Astrocyte (in vitro differentiated cells and primary cell): ENCODE data around the gene TMEM95. TPM values are rescaled to one million over a fixed set of nuclear protein-coding genes. Genes with fewer than 3 reads are reported as not detected.

Experiments
- DNase-seq: peaks from one replicate; pipeline ENCODE4 v3.0.0-alpha.2; 2010; ENCODE audit warnings: low read depth
- FAIRE-seq: peaks from 2 replicates; lab custom pipeline; 2011; peaks lifted over from hg19 to GRCh38; lab: Jason Lieb, UNC
- H2AFZ ChIP-seq: 2 replicates; pipeline ENCODE4 v1.6.0; 2012; ENCODE audit warnings: low read depth, low read length, inconsistent platforms
- H3K27ac ChIP-seq: 2 replicates; pipeline ENCODE4 v1.5.1; 2011; ENCODE audit warnings: low read depth, low read length, inconsistent platforms
- H3K27me3 ChIP-seq: 2 replicates; pipeline ENCODE4 v1.6.0; 2011; ENCODE audit warnings: low read length, inconsistent platforms; ENCODE audit not compliant: insufficient read depth
- H3K36me3 ChIP-seq: 2 replicates; pipeline ENCODE4 v1.5.1; 2011; ENCODE audit warnings: low read length, inconsistent platforms; ENCODE audit not compliant: insufficient read depth
- H3K4me1 ChIP-seq: 2 replicates; pipeline ENCODE4 v1.5.1; 2011; ENCODE audit warnings: low read length, inconsistent platforms; ENCODE audit not compliant: insufficient read depth
- H3K4me2 ChIP-seq: 2 replicates; pipeline ENCODE4 v1.6.0; 2012; ENCODE audit warnings: low read length, inconsistent platforms
- H3K4me3 ChIP-seq: 2 replicates; pipeline ENCODE4 v1.5.1; 2011; ENCODE audit warnings: low read depth, mild to moderate bottlenecking, low read length, inconsistent platforms; ENCODE audit not compliant: insufficient read depth
- H3K79me2 ChIP-seq: 2 replicates; pipeline ENCODE4 v1.6.0; 2012; ENCODE audit warnings: mild to moderate bottlenecking, low read length, inconsistent platforms; ENCODE audit not compliant: insufficient read depth
- H3K9ac ChIP-seq: 2 replicates; pipeline ENCODE4 v1.6.0; 2012; ENCODE audit warnings: mild to moderate bottlenecking, low read length, inconsistent platforms
- H3K9me3 ChIP-seq: 2 replicates; pipeline ENCODE4 v1.5.1; 2012; ENCODE audit warnings: low read depth, mild to moderate bottlenecking, low read length, inconsistent platforms; ENCODE audit not compliant: insufficient read depth
- H4K20me1 ChIP-seq: 2 replicates; pipeline ENCODE4 v1.6.0; 2012; ENCODE audit warnings: low read length, inconsistent platforms; ENCODE audit not compliant: insufficient read depth
- H3K27ac Mint-ChIP-seq: one replicate; pipeline ENCODE4 v1.8.0; 2021; ENCODE audit warnings: mild to moderate bottlenecking, mixed read lengths; ENCODE audit not compliant: unreplicated experiment
- H3K27me3 Mint-ChIP-seq: one replicate; pipeline ENCODE4 v1.8.0; 2021; ENCODE audit warnings: low read depth, mixed read lengths; ENCODE audit not compliant: unreplicated experiment
- H3K36me3 Mint-ChIP-seq: one replicate; pipeline ENCODE4 v1.8.0; 2021; ENCODE audit warnings: low read depth, mixed read lengths; ENCODE audit not compliant: unreplicated experiment
- H3K4me1 Mint-ChIP-seq: one replicate; pipeline ENCODE4 v1.8.0; 2021; ENCODE audit warnings: low read depth, mixed read lengths; ENCODE audit not compliant: unreplicated experiment
- H3K4me3 Mint-ChIP-seq: one replicate; pipeline ENCODE4 v1.8.0; 2021; ENCODE audit warnings: mild to moderate bottlenecking, moderate library complexity, mixed read lengths; ENCODE audit not compliant: unreplicated experiment
- H3K9me3 Mint-ChIP-seq: one replicate; pipeline ENCODE4 v1.8.0; 2021; ENCODE audit warnings: mild to moderate bottlenecking, mixed read lengths; ENCODE audit not compliant: unreplicated experiment
- CTCF ChIP-seq: IDR thresholded peaks from 2 replicates; pipeline ENCODE4 v1.5.1; 2011; ENCODE audit warnings: low read depth, mild to moderate bottlenecking, inconsistent platforms, low read length, moderate library complexity; ENCODE audit not compliant: insufficient read depth
- EZH2 ChIP-seq: IDR thresholded peaks from 2 replicates; pipeline ENCODE4 v1.6.1; 2012; ENCODE audit warnings: mild to moderate bottlenecking, low read length, inconsistent platforms; ENCODE audit not compliant: insufficient read depth
- total RNA-seq: library from RNA; stranded (reverse); gene quantifications from 2 replicates; pipeline ENCODE4 v1.2.1, GENCODE V29; 2021

Gene TMEM95
- total RNA-seq, 1 donor from 2014 or later: 0.30 TPM

- Histone ChIP-seq H3K9me3 (no peaks in the 10 kb centered on the region), H4K20me1 (peaks cover 63% of the 10 kb centered on the region), H2AFZ (no peak overlapping the region), H3K27ac (no peak overlapping the region), H3K36me3 (peaks cover 44% of the 10 kb centered on the region), H3K9ac (peak overlapping the region; percentile 98), H3K4me2 (peak overlapping the region; percentile 89), H3K4me1 (peaks cover 32% of the 10 kb centered on the region), H3K79me2 (peaks cover 66% of the 10 kb centered on the region), H3K4me3 (peak overlapping the region; percentile 87), H3K27me3 (no peaks in the 10 kb centered on the region)
- H3K4me3 Mint-ChIP-seq: peak overlapping the region; percentile 97
- DNase-seq (no peak), FAIRE-seq (no peak)
- H3K9me3 Mint-ChIP-seq: no peaks in the 10 kb centered on the region
- H3K4me1 Mint-ChIP-seq: peaks cover 47% of the 10 kb centered on the region
- TF ChIP-seq EZH2 (no peak), CTCF (no peak)
- H3K36me3 Mint-ChIP-seq: peaks cover 22% of the 10 kb centered on the region
- no peaks in the 10 kb centered on the region for H3K27me3 Mint-ChIP-seq
- H3K27ac Mint-ChIP-seq: peak overlapping the region; percentile 91
These were observed 45.3 kb upstream of the TMEM95 start for GRCh38 chr17:7309628-7310027.

- H3K27me3 ChIP-seq: no peaks in the 10 kb centered on the region
- TF ChIP-seq EZH2: no peak
- no peak for TF ChIP-seq CTCF
- H2AFZ ChIP-seq: no peak overlapping the region
- H3K9me3 Mint-ChIP-seq: no peaks in the 10 kb centered on the region
- H3K4me1 ChIP-seq: peaks cover 39% of the 10 kb centered on the region
- no peak overlapping the region for H3K4me3 ChIP-seq
- FAIRE-seq (no peak), DNase-seq (no peak)
- peak overlapping the region; percentile 97 for H3K4me3 Mint-ChIP-seq
- H3K27ac ChIP-seq: no peak overlapping the region
- H3K9me3 ChIP-seq: no peaks in the 10 kb centered on the region
- H3K4me2 ChIP-seq: peak overlapping the region; percentile 31
- peaks cover 47% of the 10 kb centered on the region for H3K4me1 Mint-ChIP-seq
- no peaks in the 10 kb centered on the region for H3K27me3 Mint-ChIP-seq
- peaks cover 22% of the 10 kb centered on the region for H3K36me3 Mint-ChIP-seq
- H3K27ac Mint-ChIP-seq: peak overlapping the region; percentile 54
- peaks cover 66% of the 10 kb centered on the region for H3K79me2 ChIP-seq
- peak overlapping the region; percentile 4 for H3K9ac ChIP-seq
- peaks cover 66% of the 10 kb centered on the region for H4K20me1 ChIP-seq
- H3K36me3 ChIP-seq: peaks cover 44% of the 10 kb centered on the region
These were observed 43.7 kb upstream of the TMEM95 start for GRCh38 chr17:7311110-7311705.

- no peak for FAIRE-seq
- Mint-ChIP-seq H3K4me3 (peak overlapping the region; percentile 78), H3K4me1 (peaks cover 50% of the 10 kb centered on the region), H3K27me3 (no peaks in the 10 kb centered on the region), H3K36me3 (peaks cover 23% of the 10 kb centered on the region), H3K9me3 (no peaks in the 10 kb centered on the region), H3K27ac (peak overlapping the region; percentile 36)
- no peak overlapping the region for H3K27ac ChIP-seq
- H3K4me1 ChIP-seq: peaks cover 35% of the 10 kb centered on the region
- TF ChIP-seq CTCF (no peak), EZH2 (no peak)
- H2AFZ ChIP-seq: no peak overlapping the region
- peaks cover 44% of the 10 kb centered on the region for H3K36me3 ChIP-seq
- no peak for DNase-seq
- H3K4me3 ChIP-seq: no peak overlapping the region
- peaks cover 64% of the 10 kb centered on the region for H3K79me2 ChIP-seq
- no peak overlapping the region for H3K9ac ChIP-seq
- no peaks in the 10 kb centered on the region for H3K9me3 ChIP-seq
- peak overlapping the region; percentile 95 for H3K4me2 ChIP-seq
- H3K27me3 ChIP-seq: no peaks in the 10 kb centered on the region
- peaks cover 66% of the 10 kb centered on the region for H4K20me1 ChIP-seq
These were observed 42.4 kb upstream of the TMEM95 start for GRCh38 chr17:7312432-7313087.
